ENCODE data around the gene OXA1L. TPM values are rescaled to one million over a fixed set of nuclear protein-coding genes. Genes with fewer than 3 reads are reported as not detected.

Gene OXA1L
- total and polyA plus RNA-seq, 2 experiments from 2014 or later, result 61.7 to 91.7 TPM

DNA sequence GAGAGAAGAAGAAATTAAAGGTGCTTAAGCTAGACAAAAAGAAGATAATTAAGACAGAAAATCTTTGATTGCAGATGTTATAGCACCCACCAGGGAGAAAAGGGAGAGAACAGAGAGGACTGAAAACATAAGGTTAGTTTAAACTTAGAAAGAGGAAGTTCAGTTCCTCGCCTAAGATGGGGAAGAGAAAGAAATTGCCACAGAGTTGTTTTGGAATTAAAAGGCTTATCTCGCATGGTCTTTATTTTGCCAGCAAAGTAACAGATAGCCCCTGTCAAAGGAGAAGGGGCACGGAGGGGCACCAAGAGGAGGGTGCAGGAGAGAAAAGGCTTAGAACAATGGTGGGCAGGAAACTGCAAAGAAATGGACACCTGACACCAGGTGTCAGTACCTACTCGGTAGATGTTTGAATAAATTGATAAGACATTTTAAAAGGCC is 17.8 kb upstream of the OXA1L start (continued):
- TF ChIP-seq, protein P1, sequence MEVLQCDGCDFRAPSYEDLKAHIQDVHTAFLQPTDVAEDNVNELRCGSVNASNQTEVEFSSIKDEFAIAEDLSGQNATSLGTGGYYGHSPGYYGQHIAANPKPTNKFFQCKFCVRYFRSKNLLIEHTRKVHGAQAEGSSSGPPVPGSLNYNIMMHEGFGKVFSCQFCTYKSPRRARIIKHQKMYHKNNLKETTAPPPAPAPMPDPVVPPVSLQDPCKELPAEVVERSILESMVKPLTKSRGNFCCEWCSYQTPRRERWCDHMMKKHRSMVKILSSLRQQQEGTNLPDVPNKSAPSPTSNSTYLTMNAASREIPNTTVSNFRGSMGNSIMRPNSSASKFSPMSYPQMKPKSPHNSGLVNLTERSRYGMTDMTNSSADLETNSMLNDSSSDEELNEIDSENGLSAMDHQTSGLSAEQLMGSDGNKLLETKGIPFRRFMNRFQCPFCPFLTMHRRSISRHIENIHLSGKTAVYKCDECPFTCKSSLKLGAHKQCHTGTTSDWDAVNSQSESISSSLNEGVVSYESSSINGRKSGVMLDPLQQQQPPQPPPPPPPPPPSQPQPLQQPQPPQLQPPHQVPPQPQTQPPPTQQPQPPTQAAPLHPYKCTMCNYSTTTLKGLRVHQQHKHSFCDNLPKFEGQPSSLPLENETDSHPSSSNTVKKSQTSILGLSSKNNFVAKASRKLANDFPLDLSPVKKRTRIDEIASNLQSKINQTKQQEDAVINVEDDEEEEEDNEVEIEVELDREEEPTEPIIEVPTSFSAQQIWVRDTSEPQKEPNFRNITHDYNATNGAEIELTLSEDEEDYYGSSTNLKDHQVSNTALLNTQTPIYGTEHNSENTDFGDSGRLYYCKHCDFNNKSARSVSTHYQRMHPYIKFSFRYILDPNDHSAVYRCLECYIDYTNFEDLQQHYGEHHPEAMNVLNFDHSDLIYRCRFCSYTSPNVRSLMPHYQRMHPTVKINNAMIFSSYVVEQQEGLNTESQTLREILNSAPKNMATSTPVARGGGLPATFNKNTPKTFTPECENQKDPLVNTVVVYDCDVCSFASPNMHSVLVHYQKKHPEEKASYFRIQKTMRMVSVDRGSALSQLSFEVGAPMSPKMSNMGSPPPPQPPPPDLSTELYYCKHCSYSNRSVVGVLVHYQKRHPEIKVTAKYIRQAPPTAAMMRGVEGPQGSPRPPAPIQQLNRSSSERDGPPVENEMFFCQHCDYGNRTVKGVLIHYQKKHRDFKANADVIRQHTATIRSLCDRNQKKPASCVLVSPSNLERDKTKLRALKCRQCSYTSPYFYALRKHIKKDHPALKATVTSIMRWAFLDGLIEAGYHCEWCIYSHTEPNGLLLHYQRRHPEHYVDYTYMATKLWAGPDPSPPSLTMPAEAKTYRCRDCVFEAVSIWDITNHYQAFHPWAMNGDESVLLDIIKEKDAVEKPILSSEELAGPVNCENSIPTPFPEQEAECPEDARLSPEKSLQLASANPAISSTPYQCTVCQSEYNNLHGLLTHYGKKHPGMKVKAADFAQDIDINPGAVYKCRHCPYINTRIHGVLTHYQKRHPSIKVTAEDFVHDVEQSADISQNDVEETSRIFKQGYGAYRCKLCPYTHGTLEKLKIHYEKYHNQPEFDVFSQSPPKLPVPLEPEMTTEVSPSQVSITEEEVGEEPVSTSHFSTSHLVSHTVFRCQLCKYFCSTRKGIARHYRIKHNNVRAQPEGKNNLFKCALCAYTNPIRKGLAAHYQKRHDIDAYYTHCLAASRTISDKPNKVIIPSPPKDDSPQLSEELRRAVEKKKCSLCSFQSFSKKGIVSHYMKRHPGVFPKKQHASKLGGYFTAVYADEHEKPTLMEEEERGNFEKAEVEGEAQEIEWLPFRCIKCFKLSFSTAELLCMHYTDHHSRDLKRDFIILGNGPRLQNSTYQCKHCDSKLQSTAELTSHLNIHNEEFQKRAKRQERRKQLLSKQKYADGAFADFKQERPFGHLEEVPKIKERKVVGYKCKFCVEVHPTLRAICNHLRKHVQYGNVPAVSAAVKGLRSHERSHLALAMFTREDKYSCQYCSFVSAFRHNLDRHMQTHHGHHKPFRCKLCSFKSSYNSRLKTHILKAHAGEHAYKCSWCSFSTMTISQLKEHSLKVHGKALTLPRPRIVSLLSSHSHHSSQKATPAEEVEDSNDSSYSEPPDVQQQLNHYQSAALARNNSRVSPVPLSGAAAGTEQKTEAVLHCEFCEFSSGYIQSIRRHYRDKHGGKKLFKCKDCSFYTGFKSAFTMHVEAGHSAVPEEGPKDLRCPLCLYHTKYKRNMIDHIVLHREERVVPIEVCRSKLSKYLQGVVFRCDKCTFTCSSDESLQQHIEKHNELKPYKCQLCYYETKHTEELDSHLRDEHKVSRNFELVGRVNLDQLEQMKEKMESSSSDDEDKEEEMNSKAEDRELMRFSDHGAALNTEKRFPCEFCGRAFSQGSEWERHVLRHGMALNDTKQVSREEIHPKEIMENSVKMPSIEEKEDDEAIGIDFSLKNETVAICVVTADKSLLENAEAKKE (CRISPR knock-in tag; IDR thresholded peaks at IDR 0.05), result no peak
- no peak for TF ChIP-seq EZH2phosphoT487 (IDR thresholded peaks at IDR 0.05; ENCODE audit: unreplicated experiment)
- TF ChIP-seq JUNB (IDR thresholded peaks at IDR 0.05; ENCODE audit: unreplicated experiment), result no peak
- no peak for TF ChIP-seq ZNF331 (CRISPR knock-in tag; IDR thresholded peaks at IDR 0.05; ENCODE audit: low read depth)
- no peak for TF ChIP-seq EZH2 (IDR thresholded peaks at IDR 0.05; ENCODE audit: low read depth, unreplicated experiment)

DNA sequence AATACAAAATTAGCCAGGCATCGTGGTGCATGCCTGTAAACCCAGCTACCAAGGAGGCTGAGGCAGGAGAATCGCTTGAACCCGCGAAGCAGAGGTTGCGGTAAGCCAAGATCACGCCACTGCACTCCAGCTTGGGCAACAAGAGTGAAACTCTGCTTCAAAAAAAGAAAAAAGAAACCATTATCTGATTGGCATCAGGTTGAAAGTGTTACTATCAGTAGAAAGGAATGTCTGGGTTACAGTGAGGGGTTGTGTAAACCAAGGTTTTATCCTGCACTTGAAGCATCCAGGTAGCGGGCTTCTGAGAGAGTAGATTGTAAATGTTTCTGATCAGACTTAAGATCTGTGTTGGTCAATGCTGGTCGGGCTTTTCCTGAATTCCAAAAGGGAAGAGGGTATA is 14.1 kb upstream of the OXA1L start:
- H3K4me3 Mint-ChIP-seq, result no peak overlapping the region
- H3K9me3 Mint-ChIP-seq, result no peaks in the 10 kb centered on the region

More for the DNA sequence above, 14.1 kb upstream of the OXA1L start:
- H3K4me1 Mint-ChIP-seq, result peaks cover 15% of the 10 kb centered on the region
- Histone ChIP-seq H3K9me2 (ENCODE audit: insufficient read depth) (no peaks in the 10 kb centered on the region), H2AFZ (no peak overlapping the region), H3K4me2 (no peak overlapping the region), H3K27me3 (ENCODE audit: insufficient read depth) (no peaks in the 10 kb centered on the region), H3K79me2 (replicated peaks; ENCODE audit: insufficient read depth) (no peaks in the 10 kb centered on the region), H4K20me1 (replicated peaks; ENCODE audit: insufficient read depth) (no peaks in the 10 kb centered on the region), H3K4me3 (no peak overlapping the region), H3F3A (replicated peaks; ENCODE audit: low read depth) (no peaks in the 10 kb centered on the region), H3K27ac (ENCODE audit: low read depth) (no peak overlapping the region), H3K4me1 (ENCODE audit: insufficient read depth) (peaks cover 13% of the 10 kb centered on the region), H3K36me3 (ENCODE audit: insufficient read depth) (no peaks in the 10 kb centered on the region)
- no peak for ATAC-seq
- DNase-seq (ENCODE audit: low spot score), result no peak
- no peak for TF ChIP-seq ZNF114 (CRISPR knock-in tag; IDR thresholded peaks at IDR 0.05)
- TF ChIP-seq, protein P2, sequence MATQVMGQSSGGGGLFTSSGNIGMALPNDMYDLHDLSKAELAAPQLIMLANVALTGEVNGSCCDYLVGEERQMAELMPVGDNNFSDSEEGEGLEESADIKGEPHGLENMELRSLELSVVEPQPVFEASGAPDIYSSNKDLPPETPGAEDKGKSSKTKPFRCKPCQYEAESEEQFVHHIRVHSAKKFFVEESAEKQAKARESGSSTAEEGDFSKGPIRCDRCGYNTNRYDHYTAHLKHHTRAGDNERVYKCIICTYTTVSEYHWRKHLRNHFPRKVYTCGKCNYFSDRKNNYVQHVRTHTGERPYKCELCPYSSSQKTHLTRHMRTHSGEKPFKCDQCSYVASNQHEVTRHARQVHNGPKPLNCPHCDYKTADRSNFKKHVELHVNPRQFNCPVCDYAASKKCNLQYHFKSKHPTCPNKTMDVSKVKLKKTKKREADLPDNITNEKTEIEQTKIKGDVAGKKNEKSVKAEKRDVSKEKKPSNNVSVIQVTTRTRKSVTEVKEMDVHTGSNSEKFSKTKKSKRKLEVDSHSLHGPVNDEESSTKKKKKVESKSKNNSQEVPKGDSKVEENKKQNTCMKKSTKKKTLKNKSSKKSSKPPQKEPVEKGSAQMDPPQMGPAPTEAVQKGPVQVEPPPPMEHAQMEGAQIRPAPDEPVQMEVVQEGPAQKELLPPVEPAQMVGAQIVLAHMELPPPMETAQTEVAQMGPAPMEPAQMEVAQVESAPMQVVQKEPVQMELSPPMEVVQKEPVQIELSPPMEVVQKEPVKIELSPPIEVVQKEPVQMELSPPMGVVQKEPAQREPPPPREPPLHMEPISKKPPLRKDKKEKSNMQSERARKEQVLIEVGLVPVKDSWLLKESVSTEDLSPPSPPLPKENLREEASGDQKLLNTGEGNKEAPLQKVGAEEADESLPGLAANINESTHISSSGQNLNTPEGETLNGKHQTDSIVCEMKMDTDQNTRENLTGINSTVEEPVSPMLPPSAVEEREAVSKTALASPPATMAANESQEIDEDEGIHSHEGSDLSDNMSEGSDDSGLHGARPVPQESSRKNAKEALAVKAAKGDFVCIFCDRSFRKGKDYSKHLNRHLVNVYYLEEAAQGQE (IDR thresholded peaks at IDR 0.05; ENCODE audit: unreplicated experiment), result no peak
- peaks cover 2% of the 10 kb centered on the region for H3K27me3 Mint-ChIP-seq (ENCODE audit: insufficient read depth, low read depth, poor library complexity)
- no peak overlapping the region for H3K27ac Mint-ChIP-seq
- no peaks in the 10 kb centered on the region for H3K36me3 Mint-ChIP-seq (ENCODE audit: low read depth)
